Peyer's patch (tissue), 4 donors: Measurements from ENCODE around the gene SPATA2L. TPM values are rescaled to one million over a fixed set of nuclear protein-coding genes. Genes with fewer than 3 reads are reported as not detected.
"Not testable (repeated sequence)": the region's sequence is repeated elsewhere in the genome, so short reads cannot be mapped to it uniquely, and the experiment has no call there.

ENCODE experiments used
- DNase-seq, 3 donors: peaks; one replicate each; pipeline ENCODE4 v3.0.0-alpha.2; 2017 to 2019
- H3K27ac ChIP-seq, 4 donors: fragments of 200-600 bp; sonication (generic); one replicate each; pipeline ENCODE4 v1.5.1; 2016 to 2019
- H3K27me3 ChIP-seq, 2 donors: fragments of 200-600 bp; sonication (generic); one replicate each; pipeline ENCODE4 v1.5.1; 2019
- H3K36me3 ChIP-seq, 3 donors: fragments of 200-600 bp; sonication (generic); one replicate each; pipeline ENCODE4 v1.5.1; 2016 to 2019
- H3K4me1 ChIP-seq, 4 donors: fragments of 200-600 bp; sonication (generic); one replicate each; pipeline ENCODE4 v1.5.1; 2016 to 2019
- H3K4me3 ChIP-seq, 4 donors: fragments of 200-600 bp; sonication (generic); 1 replicate in 3 of 4; 2 replicates in 1 of 4; pipeline ENCODE4 v1.5.1; 2016 to 2019; ENCODE audit warnings: mild to moderate bottlenecking in 1 of 4
- H3K9me3 ChIP-seq, 4 donors: fragments of 200-600 bp; sonication (generic); one replicate each; pipeline ENCODE4 v1.5.1; 2016 to 2019; ENCODE audit warnings: mild to moderate bottlenecking in 1 of 4
- CTCF ChIP-seq, 6 experiments: fragments of 450-650 bp in 4 of 6; fragments of 200-600 bp in 2 of 6; sonication (generic) in 1 of 6; IDR thresholded peaks; one replicate each; pipeline ENCODE4 v1.5.1; 2017 to 2019; ENCODE audit warnings: antibody characterized with exemption in 6 of 6, mild to moderate bottlenecking in 3 of 6, moderate library complexity in 1 of 6
- POLR2A ChIP-seq, 2 donors: fragments of 450-650 bp; IDR thresholded peaks; one replicate each; pipeline ENCODE4 v1.5.1; 2017; ENCODE audit warnings: antibody characterized with exemption in 2 of 2, mild to moderate bottlenecking in 2 of 2, moderate library complexity in 2 of 2
- total RNA-seq, 4 donors: library from RNA; depleted of rRNA; stranded (reverse); fragments of >200 nt; gene quantifications; one replicate each; pipeline ENCODE4 v1.1.0, GENCODE V29; 2016

Gene SPATA2L
- total RNA-seq, 4 donors from 2014 or later: 19.0 to 44.7 (median 36.7) TPM

- H3K4me1 ChIP-seq: peaks cover 0 to 37% (median 19%) of the 10 kb centered on the region in 4 donors
- H3K9me3 ChIP-seq: no peaks in the 10 kb centered on the region
- H3K36me3 ChIP-seq: peaks cover 0 to 63% (median 0%) of the 10 kb centered on the region in 3 donors
- H3K4me3 ChIP-seq: no peak overlapping the region
- H3K27ac ChIP-seq: peak overlapping the region in 1 of 4 donors; percentile 49
- DNase-seq: peak; percentile 50 to 70 (median 55)
- no peaks in the 10 kb centered on the region for H3K27me3 ChIP-seq
- no peak for TF ChIP-seq CTCF (IDR thresholded peaks at IDR 0.05)
- TF ChIP-seq POLR2A (IDR thresholded peaks at IDR 0.05): no peak
Observed at GRCh38 chr16:89696670-89697128, 4.8 kb downstream of the SPATA2L start.

- Histone ChIP-seq H3K4me1 (peaks cover 0 to 37% (median 18%) of the 10 kb centered on the region in 4 donors), H3K9me3 (no peaks in the 10 kb centered on the region), H3K36me3 (peaks cover 0 to 70% (median 0%) of the 10 kb centered on the region in 3 donors), H3K27ac (peak overlapping the region in 1 of 4 donors; percentile 49), H3K4me3 (no peak overlapping the region), H3K27me3 (no peaks in the 10 kb centered on the region)
- DNase-seq: peak in 1 of 3 donors; percentile 46
- TF ChIP-seq POLR2A (IDR thresholded peaks at IDR 0.05) (no peak), CTCF (IDR thresholded peaks at IDR 0.05) (no peak)
Observed at GRCh38 chr16:89695875-89696669, 5.4 kb downstream of the SPATA2L start.

GRCh38 chr16:89695086-89695874 is 6.2 kb downstream of the SPATA2L start:
- peak in 2 of 3 donors; percentile 46 to 65 for DNase-seq
- Histone ChIP-seq H3K4me1 (peaks cover 0 to 31% (median 14%) of the 10 kb centered on the region in 4 donors), H3K4me3 (no peak overlapping the region), H3K27me3 (no peaks in the 10 kb centered on the region), H3K36me3 (peaks cover 0 to 76% (median 2%) of the 10 kb centered on the region in 3 donors), H3K27ac (peak overlapping the region in 1 of 4 donors; percentile 45), H3K9me3 (no peaks in the 10 kb centered on the region)
- TF ChIP-seq POLR2A (IDR thresholded peaks at IDR 0.05): no peak
- TF ChIP-seq CTCF (IDR thresholded peaks at IDR 0.05): no peak

- H3K27ac ChIP-seq: peak overlapping the region in 1 of 4 donors; percentile 45
- not testable (repeated sequence) for DNase-seq, H3K9me3 ChIP-seq
Observed at GRCh38 chr16:89694784-89695085, 6.8 kb downstream of the SPATA2L start.

GRCh38 chr16:89693931-89694783 is 7.3 kb downstream of the SPATA2L start:
- H3K36me3 ChIP-seq: peaks cover 0 to 84% (median 3%) of the 10 kb centered on the region in 3 donors
- no peak for TF ChIP-seq POLR2A (IDR thresholded peaks at IDR 0.05)
- TF ChIP-seq CTCF (IDR thresholded peaks at IDR 0.05): no peak
- H3K27me3 ChIP-seq: no peaks in the 10 kb centered on the region
- H3K4me3 ChIP-seq: no peak overlapping the region
- peak in 1 of 3 donors; percentile 51 for DNase-seq
- no peak overlapping the region for H3K27ac ChIP-seq
- peaks cover 0 to 23% (median 10%) of the 10 kb centered on the region in 4 donors for H3K4me1 ChIP-seq
- no peaks in the 10 kb centered on the region for H3K9me3 ChIP-seq

More at GRCh38 chr16:89694784-89695085, 6.8 kb downstream of the SPATA2L start:
- Histone ChIP-seq H3K4me1 (peaks cover 0 to 28% (median 12%) of the 10 kb centered on the region in 4 donors), H3K36me3 (peaks cover 0 to 79% (median 3%) of the 10 kb centered on the region in 3 donors)
- not testable (repeated sequence) for H3K27me3 ChIP-seq, H3K4me3 ChIP-seq
